PFSK-1 (cell line): ENCODE data around the gene DCTN2.

Experiments used
- POLR2AphosphoS5 ChIP-seq: IDR thresholded peaks from 2 replicates; pipeline ENCODE4 v1.6.1; 2012; ENCODE audit warnings: low read depth, mild to moderate bottlenecking, control low read depth, low read length, moderate library complexity
- REST ChIP-seq, 2 experiments: IDR thresholded peaks; 2 replicates each; pipeline versions ENCODE4 v1.6.1 to v1.8.0; 2011 to 2012; ENCODE audit warnings: low read depth in 2 of 2, low read length in 2 of 2, control low read depth in 1 of 2, inconsistent platforms in 1 of 2, mild to moderate bottlenecking in 1 of 2, moderate library complexity in 1 of 2; ENCODE audit not compliant: insufficient read depth in 1 of 2

GRCh38 chr12:57591782-57592325 lies 44.9 kb upstream of the DCTN2 start:
- TF ChIP-seq REST (IDR thresholded peaks at IDR 0.05; ENCODE audit: insufficient read depth in 1 of 2, low read depth in 2 of 2, low read length in 2 of 2): no peak
- no peak for TF ChIP-seq POLR2AphosphoS5
